KMS-11 (cell line): ENCODE data around the gene GPR137B.

Source experiments
- H2AFZ ChIP-seq: fragments of 200-600 bp; sonication (generic); 2 replicates; pipeline ENCODE4 v1.6.1; 2016; ENCODE audit warnings: antibody characterized with exemption, mixed run types, low read depth
- H3K27ac ChIP-seq: fragments of 200-600 bp; sonication (generic); 2 replicates; pipeline ENCODE4 v1.6.1; 2016; ENCODE audit warnings: mild to moderate bottlenecking, mixed run types
- H3K27me3 ChIP-seq: fragments of 200-600 bp; sonication (generic); 2 replicates; pipeline ENCODE4 v1.6.1; 2017; ENCODE audit warnings: mild to moderate bottlenecking, low read depth, mixed run types, moderate library complexity; ENCODE audit not compliant: insufficient read depth
- H3K36me3 ChIP-seq: fragments of 200-600 bp; sonication (generic); 2 replicates; pipeline ENCODE4 v1.6.1; 2017; ENCODE audit warnings: mild to moderate bottlenecking, mixed run types; ENCODE audit not compliant: insufficient read depth
- H3K4me1 ChIP-seq: fragments of 200-600 bp; sonication (generic); 2 replicates; pipeline ENCODE4 v1.6.1; 2016; ENCODE audit warnings: mild to moderate bottlenecking, low read depth, mixed run types; ENCODE audit not compliant: poor library complexity, severe bottlenecking
- H3K4me2 ChIP-seq: fragments of 200-600 bp; sonication (generic); 2 replicates; pipeline ENCODE4 v1.7.0; 2016; ENCODE audit warnings: mild to moderate bottlenecking, mixed run types
- H3K4me3 ChIP-seq: fragments of 200-600 bp; sonication (generic); IDR thresholded peaks from 2 replicates; pipeline ENCODE4 v1.6.1; 2017; ENCODE audit warnings: low read depth, low read length, mixed read lengths; ENCODE audit not compliant: insufficient read depth
- H3K79me2 ChIP-seq: fragments of 200-600 bp; sonication (generic); 2 replicates; pipeline ENCODE4 v1.6.1; 2016; ENCODE audit warnings: low read depth, mixed run types; ENCODE audit not compliant: insufficient read depth
- H3K9ac ChIP-seq: fragments of 200-600 bp; sonication (generic); 2 replicates; pipeline ENCODE4 v1.6.1; 2016; ENCODE audit warnings: mild to moderate bottlenecking, mixed run types
- H4K20me1 ChIP-seq: fragments of 200-600 bp; sonication (generic); 2 replicates; pipeline ENCODE4 v1.6.1; 2016; ENCODE audit warnings: mild to moderate bottlenecking, mixed run types; ENCODE audit not compliant: insufficient read depth
- TF ChIP-seq, protein P1 (sequence below): fragments of 200-600 bp; sonication (generic); conservative IDR thresholded peaks from 2 replicates; pipeline ENCODE4 v1.6.1; 2017; ENCODE audit warnings: low read depth, mild to moderate bottlenecking, antibody characterized with exemption, low read length, moderate library complexity, mixed read lengths

Gene GPR137B

DNA sequence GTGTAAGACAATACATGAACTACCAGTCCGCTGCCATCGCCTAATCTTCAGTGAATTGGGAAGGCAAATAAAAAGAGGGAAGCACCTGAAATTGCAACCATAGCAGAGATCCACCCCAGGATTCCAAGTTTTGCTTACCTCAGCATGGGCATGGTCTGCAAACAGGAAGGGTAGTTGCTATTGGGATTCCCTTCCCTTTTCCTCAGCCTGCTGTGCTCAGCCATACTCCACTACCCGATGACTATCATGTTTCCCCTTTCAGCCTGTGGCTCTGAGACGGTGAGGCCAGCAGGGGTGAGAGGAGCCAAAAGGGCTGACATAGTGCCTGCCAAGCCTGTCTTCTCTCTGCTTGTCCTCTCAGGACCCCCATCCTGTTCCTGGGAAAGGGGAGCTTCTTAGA lies 64.2 kb downstream of the GPR137B start:
- Histone ChIP-seq H3K4me1 (no peaks in the 10 kb centered on the region), H3K36me3 (no peaks in the 10 kb centered on the region)

DNA sequence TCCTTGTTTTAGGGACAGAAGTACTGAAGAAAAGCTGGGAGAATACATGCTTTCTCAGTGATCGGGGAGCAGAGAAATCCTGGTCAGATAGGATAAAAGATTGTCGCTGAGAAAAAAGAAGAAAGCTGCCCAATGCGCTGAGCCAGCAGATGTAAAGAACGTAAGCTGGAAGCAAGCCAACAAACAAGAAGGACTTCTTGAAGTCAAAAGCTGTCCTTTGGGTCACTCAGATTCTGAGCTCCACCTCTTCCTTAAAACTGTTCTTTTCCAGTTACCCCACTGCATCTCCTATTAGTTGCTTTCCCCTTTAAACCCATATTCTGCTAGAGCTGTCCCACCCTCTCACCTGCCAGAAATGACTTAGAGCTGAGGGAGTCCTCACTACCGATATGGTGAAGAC lies 64.8 kb downstream of the GPR137B start:
- no peaks in the 10 kb centered on the region for H3K27me3 ChIP-seq
- H2AFZ ChIP-seq = no peak overlapping the region
- no peak overlapping the region for H3K4me3 ChIP-seq
- TF ChIP-seq, protein P1, sequence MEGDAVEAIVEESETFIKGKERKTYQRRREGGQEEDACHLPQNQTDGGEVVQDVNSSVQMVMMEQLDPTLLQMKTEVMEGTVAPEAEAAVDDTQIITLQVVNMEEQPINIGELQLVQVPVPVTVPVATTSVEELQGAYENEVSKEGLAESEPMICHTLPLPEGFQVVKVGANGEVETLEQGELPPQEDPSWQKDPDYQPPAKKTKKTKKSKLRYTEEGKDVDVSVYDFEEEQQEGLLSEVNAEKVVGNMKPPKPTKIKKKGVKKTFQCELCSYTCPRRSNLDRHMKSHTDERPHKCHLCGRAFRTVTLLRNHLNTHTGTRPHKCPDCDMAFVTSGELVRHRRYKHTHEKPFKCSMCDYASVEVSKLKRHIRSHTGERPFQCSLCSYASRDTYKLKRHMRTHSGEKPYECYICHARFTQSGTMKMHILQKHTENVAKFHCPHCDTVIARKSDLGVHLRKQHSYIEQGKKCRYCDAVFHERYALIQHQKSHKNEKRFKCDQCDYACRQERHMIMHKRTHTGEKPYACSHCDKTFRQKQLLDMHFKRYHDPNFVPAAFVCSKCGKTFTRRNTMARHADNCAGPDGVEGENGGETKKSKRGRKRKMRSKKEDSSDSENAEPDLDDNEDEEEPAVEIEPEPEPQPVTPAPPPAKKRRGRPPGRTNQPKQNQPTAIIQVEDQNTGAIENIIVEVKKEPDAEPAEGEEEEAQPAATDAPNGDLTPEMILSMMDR = no peak
- no peak overlapping the region for H3K4me2 ChIP-seq
- H3K36me3 ChIP-seq = no peaks in the 10 kb centered on the region
- H3K79me2 ChIP-seq = no peaks in the 10 kb centered on the region
- no peaks in the 10 kb centered on the region for H4K20me1 ChIP-seq
- no peak overlapping the region for H3K9ac ChIP-seq
- H3K4me1 ChIP-seq = no peaks in the 10 kb centered on the region
- no peak overlapping the region for H3K27ac ChIP-seq

More for the DNA sequence above, 64.2 kb downstream of the GPR137B start:
- no peak overlapping the region for H3K9ac ChIP-seq
- TF ChIP-seq, protein P1 = no peak
- H2AFZ ChIP-seq = no peak overlapping the region
- H3K79me2 ChIP-seq = no peaks in the 10 kb centered on the region
- H3K27ac ChIP-seq = no peak overlapping the region
- no peaks in the 10 kb centered on the region for H4K20me1 ChIP-seq
- H3K4me3 ChIP-seq = no peak overlapping the region
- no peaks in the 10 kb centered on the region for H3K27me3 ChIP-seq
- no peak overlapping the region for H3K4me2 ChIP-seq

DNA sequence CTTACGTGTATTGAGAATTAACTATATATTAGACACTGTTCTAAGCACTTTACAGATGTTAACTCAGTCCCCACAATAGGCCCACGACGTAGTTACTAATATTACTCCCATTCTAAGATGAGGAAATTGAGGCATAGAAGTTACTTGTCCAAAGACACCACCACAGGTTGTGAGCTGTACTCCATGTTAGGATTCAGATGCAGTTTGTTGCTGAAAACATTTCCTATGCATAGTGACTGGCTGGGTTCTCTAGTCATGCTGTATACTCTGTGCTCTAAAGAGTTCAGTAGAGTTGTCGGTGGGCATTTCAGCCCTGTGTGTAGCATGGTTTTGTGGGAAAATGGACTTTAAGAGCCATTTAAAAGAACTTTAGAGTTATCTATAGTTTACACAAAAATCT lies 65.2 kb downstream of the GPR137B start:
- Histone ChIP-seq H3K27me3 (no peaks in the 10 kb centered on the region), H3K36me3 (no peaks in the 10 kb centered on the region), H3K9ac (no peak overlapping the region), H3K4me2 (no peak overlapping the region), H4K20me1 (no peaks in the 10 kb centered on the region), H3K4me1 (no peaks in the 10 kb centered on the region), H3K79me2 (no peaks in the 10 kb centered on the region), H3K4me3 (no peak overlapping the region), H2AFZ (no peak overlapping the region), H3K27ac (no peak overlapping the region)
- TF ChIP-seq, protein P1 = no peak

DNA sequence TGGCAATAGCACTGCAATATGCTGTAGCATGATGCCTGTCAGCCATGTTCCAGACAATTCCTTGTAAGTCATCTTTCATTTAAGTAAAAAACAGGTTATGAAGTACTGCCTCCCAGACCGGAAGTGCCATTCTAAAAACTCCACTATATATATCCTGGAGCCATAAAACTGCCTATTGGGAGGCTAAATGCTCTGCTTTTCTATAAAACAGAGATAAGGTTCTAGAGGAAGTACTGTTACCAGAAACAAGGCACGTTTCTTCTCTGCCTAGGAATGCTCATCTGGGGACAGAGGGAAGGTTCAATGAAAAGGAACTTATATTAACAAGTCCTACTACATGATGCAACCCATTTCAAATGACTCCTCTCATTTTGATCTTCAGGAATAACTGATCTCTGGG lies 66.8 kb downstream of the GPR137B start:
- Histone ChIP-seq H3K4me1 (no peaks in the 10 kb centered on the region), H3K79me2 (no peaks in the 10 kb centered on the region), H3K9ac (no peak overlapping the region), H3K27ac (no peak overlapping the region), H3K4me3 (no peak overlapping the region), H2AFZ (no peak overlapping the region), H3K4me2 (no peak overlapping the region), H3K27me3 (no peaks in the 10 kb centered on the region), H3K36me3 (no peaks in the 10 kb centered on the region), H4K20me1 (no peaks in the 10 kb centered on the region)
- TF ChIP-seq, protein P1 = no peak
